K562 (cell line): ENCODE data around the gene DIAPH1. TPM values are rescaled to one million over a fixed set of nuclear protein-coding genes. Genes with fewer than 3 reads are reported as not detected.

Source experiments
- ATF7 ChIP-seq: fragments of 450-650 bp; IDR thresholded peaks from 2 replicates; pipeline ENCODE4 v1.7.1; 2014; ENCODE audit warnings: mild to moderate bottlenecking, moderate library complexity
- ETS2 ChIP-seq: IDR thresholded peaks from 2 replicates; pipeline ENCODE4 v1.6.1; 2016; ENCODE audit warnings: borderline replicate concordance, missing genetic modification characterization, mild to moderate bottlenecking, moderate library complexity, missing compliant biosample characterization; ENCODE audit not compliant: poor library complexity, severe bottlenecking
- HNRNPH1 ChIP-seq: fragments of 200-400 bp; formaldehyde crosslinking; optimal IDR thresholded peaks from 2 replicates; pipeline ENCODE3; 2017; ENCODE audit warnings: low read depth, mild to moderate bottlenecking, low read length, moderate library complexity
- NR4A1 ChIP-seq, 2 experiments: fragments of 250-450 bp in 1 of 2; fragments of 450-650 bp in 1 of 2; sonication (Bioruptor Pico) in 1 of 2; IDR thresholded peaks; 2 replicates each; pipeline versions ENCODE4 v1.4.0 to v1.6.1; 2016 to 2020; ENCODE audit warnings: mild to moderate bottlenecking in 2 of 2, missing compliant biosample characterization in 1 of 2, missing genetic modification characterization in 1 of 2, moderate library complexity in 1 of 2
- SNIP1 ChIP-seq: fragments of 450-650 bp; IDR thresholded peaks from 2 replicates; pipeline ENCODE4 v1.7.1; 2017; ENCODE audit warnings: low read depth, mild to moderate bottlenecking
- TGIF2 ChIP-seq: sonication (generic); formaldehyde crosslinking; IDR thresholded peaks from 2 replicates; pipeline ENCODE4 v1.8.1; 2022; ENCODE audit warnings: mild to moderate bottlenecking, missing genetic modification reagents, moderate library complexity
- ZNF133 ChIP-seq: fragments of 250-450 bp; sonication (Bioruptor Pico); IDR thresholded peaks from 2 replicates; pipeline ENCODE4 v1.4.0; 2020; ENCODE audit warnings: mild to moderate bottlenecking
- ZNF384 ChIP-seq: IDR thresholded peaks from 2 replicates; pipeline ENCODE4 v1.6.1; 2012; ENCODE audit warnings: low read depth, low read length, improper control_type of control experiment
- ZNF583 ChIP-seq: fragments of 250-450 bp; sonication (Bioruptor Pico); IDR thresholded peaks from 2 replicates; pipeline ENCODE4 v1.4.0; 2020
- ZNF764 ChIP-seq: fragments of 250-450 bp; sonication (Bioruptor Pico); IDR thresholded peaks from 2 replicates; pipeline ENCODE4 v1.4.0; 2020; ENCODE audit warnings: low read depth, mild to moderate bottlenecking, moderate library complexity
- ZSCAN29 ChIP-seq: fragments of 450-650 bp; IDR thresholded peaks from 2 replicates; pipeline ENCODE4 v1.6.1; 2017
- polyA plus RNA-seq, 8 experiments: library from polyadenylated mRNA; depleted of rRNA in 4 of 8; stranded (reverse) in 5 of 8; unstranded in 3 of 8; fragments of >200 nt; fragmentation: Nextera tagmentation in 2 of 8; fragmentation: Illumina TruSeq in 1 of 8; extraction: Ambion mirVana in 2 of 8; extraction: Trizol in 1 of 8; gene quantifications; 2 replicates each; pipeline versions ENCODE4 v1.2.1 to v1.2.3, GENCODE V29; 2011 to 2014; ENCODE audit warnings: inconsistent platforms in 1 of 8, missing spikeins in 1 of 8
- total RNA-seq, 7 experiments: library from RNA; depleted of rRNA in 6 of 7; stranded (reverse); fragments of >200 nt in 6 of 7; fragmentation: Illumina TruSeq in 2 of 7; extraction: Trizol in 2 of 7; gene quantifications; 2 replicates each; pipeline versions ENCODE4 v1.2.1 to v1.2.3, GENCODE V29; 2011 to 2021; ENCODE audit warnings: low replicate concordance in 1 of 7
- TF ChIP-seq, protein P1 (sequence below): fragments of 450-650 bp; IDR thresholded peaks from 2 replicates; pipeline ENCODE4 v1.6.1; 2014; ENCODE audit warnings: low read depth, mild to moderate bottlenecking, moderate library complexity, borderline replicate concordance
- TF ChIP-seq, protein P2 (sequence below), 2 experiments: fragments of 450-650 bp in 1 of 2; IDR thresholded peaks; 2 replicates each; pipeline ENCODE4 v1.6.1; 2011 to 2017; ENCODE audit warnings: low read depth in 2 of 2, antibody characterized with exemption in 1 of 2, borderline replicate concordance in 1 of 2, low read length in 1 of 2, mild to moderate bottlenecking in 1 of 2, mixed read lengths in 1 of 2; ENCODE audit not compliant: control insufficient read depth in 1 of 2
- TF ChIP-seq, protein P3 (sequence below): sonication (generic); formaldehyde crosslinking; IDR thresholded peaks from 2 replicates; pipeline ENCODE4 v1.8.0; 2022; ENCODE audit warnings: missing genetic modification reagents, mild to moderate bottlenecking, borderline replicate concordance
- TF ChIP-seq, protein P4 (sequence below): fragments of 250-450 bp; sonication (Bioruptor Pico); IDR thresholded peaks from 2 replicates; pipeline ENCODE4 v1.4.0; 2020

DIAPH1 gene
- total and polyA plus RNA-seq, 9 of the 15 experiments (the other 6 are each of a cell fraction or from before 2014, with no cell fraction given): 60.8 to 328 (median 97.8) TPM

DNA sequence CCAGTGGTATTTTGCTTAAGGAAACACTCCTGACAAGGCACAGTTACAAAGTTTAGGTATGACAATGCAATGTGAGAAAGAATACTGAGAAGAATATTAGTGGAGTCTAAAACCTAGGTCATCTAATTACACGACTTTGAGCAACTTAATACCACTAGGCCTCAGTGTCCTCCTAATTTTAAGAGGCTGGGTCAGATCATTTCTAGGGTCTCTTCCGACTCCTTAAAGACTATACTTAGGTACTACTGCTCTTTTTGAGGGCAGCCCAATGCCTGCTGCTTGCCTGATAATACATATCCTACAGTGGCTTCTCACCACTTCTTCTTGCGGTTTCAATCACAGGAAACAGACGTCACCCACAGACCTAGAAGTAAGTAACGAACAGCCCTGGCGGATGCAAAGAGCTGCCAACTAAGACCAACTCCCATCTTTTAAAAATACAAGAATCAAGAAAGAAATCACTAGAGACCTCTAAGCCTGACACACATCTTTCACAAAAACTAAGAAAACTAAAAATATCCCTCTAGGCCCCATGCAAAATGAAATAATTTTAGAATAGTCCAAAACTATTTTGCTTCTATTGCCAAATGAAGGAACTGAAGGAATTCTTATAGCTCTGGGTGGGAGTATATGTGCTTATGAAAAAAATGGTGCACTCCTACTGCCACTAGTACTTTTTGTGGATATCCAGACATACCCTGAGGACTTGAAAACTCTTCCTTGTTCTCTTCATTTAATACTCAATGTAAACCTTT, 13.1 kb downstream of the DIAPH1 start (continued):
- TF ChIP-seq, protein P1, sequence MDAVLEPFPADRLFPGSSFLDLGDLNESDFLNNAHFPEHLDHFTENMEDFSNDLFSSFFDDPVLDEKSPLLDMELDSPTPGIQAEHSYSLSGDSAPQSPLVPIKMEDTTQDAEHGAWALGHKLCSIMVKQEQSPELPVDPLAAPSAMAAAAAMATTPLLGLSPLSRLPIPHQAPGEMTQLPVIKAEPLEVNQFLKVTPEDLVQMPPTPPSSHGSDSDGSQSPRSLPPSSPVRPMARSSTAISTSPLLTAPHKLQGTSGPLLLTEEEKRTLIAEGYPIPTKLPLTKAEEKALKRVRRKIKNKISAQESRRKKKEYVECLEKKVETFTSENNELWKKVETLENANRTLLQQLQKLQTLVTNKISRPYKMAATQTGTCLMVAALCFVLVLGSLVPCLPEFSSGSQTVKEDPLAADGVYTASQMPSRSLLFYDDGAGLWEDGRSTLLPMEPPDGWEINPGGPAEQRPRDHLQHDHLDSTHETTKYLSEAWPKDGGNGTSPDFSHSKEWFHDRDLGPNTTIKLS: peak; percentile 39; the same call in 1 of the 2 replicates
- TF ChIP-seq ZNF583 (CRISPR knock-in tag) (peak; percentile 55; the same call in 1 of the 2 replicates), ZNF764 (no peak), ATF7 (peak; percentile 92), SNIP1 (no peak), NR4A1 (CRISPR knock-in tag; IDR thresholded peaks at IDR 0.05) (no peak), NR4A1 (tag; IDR thresholded peaks at IDR 0.05) (peak; percentile 59; the same call in 1 of the 2 replicates), ZSCAN29 (no peak), ZNF133 (CRISPR knock-in tag) (no peak), ZNF384 (0 out of 2 replicates have a peak, but pooled peaks have one; percentile 6), ETS2 (tag) (no peak), HNRNPH1 (no peak), TGIF2 (CRISPR knock-in tag) (no peak)
- TF ChIP-seq, protein P2, sequence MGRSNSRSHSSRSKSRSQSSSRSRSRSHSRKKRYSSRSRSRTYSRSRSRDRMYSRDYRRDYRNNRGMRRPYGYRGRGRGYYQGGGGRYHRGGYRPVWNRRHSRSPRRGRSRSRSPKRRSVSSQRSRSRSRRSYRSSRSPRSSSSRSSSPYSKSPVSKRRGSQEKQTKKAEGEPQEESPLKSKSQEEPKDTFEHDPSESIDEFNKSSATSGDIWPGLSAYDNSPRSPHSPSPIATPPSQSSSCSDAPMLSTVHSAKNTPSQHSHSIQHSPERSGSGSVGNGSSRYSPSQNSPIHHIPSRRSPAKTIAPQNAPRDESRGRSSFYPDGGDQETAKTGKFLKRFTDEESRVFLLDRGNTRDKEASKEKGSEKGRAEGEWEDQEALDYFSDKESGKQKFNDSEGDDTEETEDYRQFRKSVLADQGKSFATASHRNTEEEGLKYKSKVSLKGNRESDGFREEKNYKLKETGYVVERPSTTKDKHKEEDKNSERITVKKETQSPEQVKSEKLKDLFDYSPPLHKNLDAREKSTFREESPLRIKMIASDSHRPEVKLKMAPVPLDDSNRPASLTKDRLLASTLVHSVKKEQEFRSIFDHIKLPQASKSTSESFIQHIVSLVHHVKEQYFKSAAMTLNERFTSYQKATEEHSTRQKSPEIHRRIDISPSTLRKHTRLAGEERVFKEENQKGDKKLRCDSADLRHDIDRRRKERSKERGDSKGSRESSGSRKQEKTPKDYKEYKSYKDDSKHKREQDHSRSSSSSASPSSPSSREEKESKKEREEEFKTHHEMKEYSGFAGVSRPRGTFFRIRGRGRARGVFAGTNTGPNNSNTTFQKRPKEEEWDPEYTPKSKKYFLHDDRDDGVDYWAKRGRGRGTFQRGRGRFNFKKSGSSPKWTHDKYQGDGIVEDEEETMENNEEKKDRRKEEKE (IDR thresholded peaks at IDR 0.05; ENCODE audit: borderline replicate concordance in 1 of 2, control insufficient read depth in 1 of 2, low read depth in 2 of 2, low read length in 1 of 2): 0 out of 4 replicates have a peak, but pooled peaks of 1 of the 2 experiments have one; percentile 35
- TF ChIP-seq, protein P3, sequence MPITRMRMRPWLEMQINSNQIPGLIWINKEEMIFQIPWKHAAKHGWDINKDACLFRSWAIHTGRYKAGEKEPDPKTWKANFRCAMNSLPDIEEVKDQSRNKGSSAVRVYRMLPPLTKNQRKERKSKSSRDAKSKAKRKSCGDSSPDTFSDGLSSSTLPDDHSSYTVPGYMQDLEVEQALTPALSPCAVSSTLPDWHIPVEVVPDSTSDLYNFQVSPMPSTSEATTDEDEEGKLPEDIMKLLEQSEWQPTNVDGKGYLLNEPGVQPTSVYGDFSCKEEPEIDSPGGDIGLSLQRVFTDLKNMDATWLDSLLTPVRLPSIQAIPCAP (CRISPR knock-in tag): no peak
- TF ChIP-seq, protein P4, sequence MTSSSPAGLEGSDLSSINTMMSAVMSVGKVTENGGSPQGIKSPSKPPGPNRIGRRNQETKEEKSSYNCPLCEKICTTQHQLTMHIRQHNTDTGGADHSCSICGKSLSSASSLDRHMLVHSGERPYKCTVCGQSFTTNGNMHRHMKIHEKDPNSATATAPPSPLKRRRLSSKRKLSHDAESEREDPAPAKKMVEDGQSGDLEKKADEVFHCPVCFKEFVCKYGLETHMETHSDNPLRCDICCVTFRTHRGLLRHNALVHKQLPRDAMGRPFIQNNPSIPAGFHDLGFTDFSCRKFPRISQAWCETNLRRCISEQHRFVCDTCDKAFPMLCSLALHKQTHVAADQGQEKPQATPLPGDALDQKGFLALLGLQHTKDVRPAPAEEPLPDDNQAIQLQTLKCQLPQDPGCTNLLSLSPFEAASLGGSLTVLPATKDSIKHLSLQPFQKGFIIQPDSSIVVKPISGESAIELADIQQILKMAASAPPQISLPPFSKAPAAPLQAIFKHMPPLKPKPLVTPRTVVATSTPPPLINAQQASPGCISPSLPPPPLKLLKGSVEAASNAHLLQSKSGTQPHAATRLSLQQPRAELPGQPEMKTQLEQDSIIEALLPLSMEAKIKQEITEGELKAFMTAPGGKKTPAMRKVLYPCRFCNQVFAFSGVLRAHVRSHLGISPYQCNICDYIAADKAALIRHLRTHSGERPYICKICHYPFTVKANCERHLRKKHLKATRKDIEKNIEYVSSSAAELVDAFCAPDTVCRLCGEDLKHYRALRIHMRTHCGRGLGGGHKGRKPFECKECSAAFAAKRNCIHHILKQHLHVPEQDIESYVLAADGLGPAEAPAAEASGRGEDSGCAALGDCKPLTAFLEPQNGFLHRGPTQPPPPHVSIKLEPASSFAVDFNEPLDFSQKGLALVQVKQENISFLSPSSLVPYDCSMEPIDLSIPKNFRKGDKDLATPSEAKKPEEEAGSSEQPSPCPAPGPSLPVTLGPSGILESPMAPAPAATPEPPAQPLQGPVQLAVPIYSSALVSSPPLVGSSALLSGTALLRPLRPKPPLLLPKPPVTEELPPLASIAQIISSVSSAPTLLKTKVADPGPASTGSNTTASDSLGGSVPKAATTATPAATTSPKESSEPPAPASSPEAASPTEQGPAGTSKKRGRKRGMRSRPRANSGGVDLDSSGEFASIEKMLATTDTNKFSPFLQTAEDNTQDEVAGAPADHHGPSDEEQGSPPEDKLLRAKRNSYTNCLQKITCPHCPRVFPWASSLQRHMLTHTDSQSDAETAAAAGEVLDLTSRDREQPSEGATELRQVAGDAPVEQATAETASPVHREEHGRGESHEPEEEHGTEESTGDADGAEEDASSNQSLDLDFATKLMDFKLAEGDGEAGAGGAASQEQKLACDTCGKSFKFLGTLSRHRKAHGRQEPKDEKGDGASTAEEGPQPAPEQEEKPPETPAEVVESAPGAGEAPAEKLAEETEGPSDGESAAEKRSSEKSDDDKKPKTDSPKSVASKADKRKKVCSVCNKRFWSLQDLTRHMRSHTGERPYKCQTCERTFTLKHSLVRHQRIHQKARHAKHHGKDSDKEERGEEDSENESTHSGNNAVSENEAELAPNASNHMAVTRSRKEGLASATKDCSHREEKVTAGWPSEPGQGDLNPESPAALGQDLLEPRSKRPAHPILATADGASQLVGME: peak; percentile 44; the same call in 1 of the 2 replicates
